Breast epithelium (tissue), 4 donors: ENCODE results near the gene SHC1. TPM values are rescaled to one million over a fixed set of nuclear protein-coding genes. Genes with fewer than 3 reads are reported as not detected.
A peak's percentile ranks its signal among the peaks of the same experiment; 100 is the strongest.

Experiments used
- DNase-seq, 2 donors: peaks; one replicate each; pipeline ENCODE4 v3.0.0-alpha.2; 2019; ENCODE audit warnings: low spot score in 2 of 2
- H3K27ac ChIP-seq, 2 donors: fragments of 200-600 bp; sonication (generic) in 1 of 2; one replicate each; pipeline ENCODE4 v1.5.1; 2016 to 2019; ENCODE audit warnings: mild to moderate bottlenecking in 1 of 2
- H3K27me3 ChIP-seq, 2 donors: fragments of 200-600 bp; sonication (generic) in 1 of 2; one replicate each; pipeline versions ENCODE4 v1.5.1 to v1.6.0; 2017 to 2019; ENCODE audit warnings: control low read depth in 1 of 2, mild to moderate bottlenecking in 1 of 2
- H3K36me3 ChIP-seq: fragments of 200-600 bp; one replicate; pipeline ENCODE4 v1.5.1; 2019
- H3K4me1 ChIP-seq, 2 donors: fragments of 200-600 bp; sonication (generic); one replicate each; pipeline ENCODE4 v1.5.1; 2016 to 2019; ENCODE audit warnings: control low read depth in 1 of 2
- H3K4me3 ChIP-seq, 3 donors: fragments of 200-600 bp; sonication (generic); 1 replicate in 2 of 3; 2 replicates in 1 of 3; pipeline ENCODE4 v1.5.1; 2016 to 2019; ENCODE audit warnings: mild to moderate bottlenecking in 3 of 3, moderate library complexity in 2 of 3
- H3K9me3 ChIP-seq, 2 donors: fragments of 200-600 bp; sonication (generic) in 1 of 2; one replicate each; pipeline ENCODE4 v1.5.1; 2016 to 2019; ENCODE audit warnings: control low read depth in 1 of 2
- POLR2A ChIP-seq: fragments of 450-650 bp; IDR thresholded peaks from one replicate; pipeline ENCODE4 v1.6.1; 2016; ENCODE audit warnings: antibody characterized with exemption, mild to moderate bottlenecking, moderate library complexity
- POLR2AphosphoS5 ChIP-seq, 3 donors: sonication (generic); formaldehyde crosslinking; IDR thresholded peaks; one replicate each; pipeline ENCODE4 v1.6.1; 2017; ENCODE audit warnings: antibody characterized with exemption in 3 of 3
- intact Hi-C: fragments of 100-400 bp; cut with DNase I; formaldehyde crosslinking; loops from one replicate; pipeline ENCODE4 v1.15.1; 2023; ENCODE audit warnings: low total_unique reads
- total RNA-seq, 3 donors: library from RNA; depleted of rRNA; stranded (reverse); fragments of >200 nt; gene quantifications; one replicate each; pipeline ENCODE4 v1.1.0, GENCODE V29; 2016
- TF ChIP-seq, protein P1 (sequence below), 3 donors: fragments of 450-650 bp; IDR thresholded peaks; one replicate each; pipeline ENCODE4 v1.5.1; 2016 to 2017; ENCODE audit warnings: antibody characterized with exemption in 3 of 3, mild to moderate bottlenecking in 3 of 3, moderate library complexity in 3 of 3

Gene SHC1
- total RNA-seq, 3 donors from 2014 or later, result 94.4 to 177 (median 134) TPM

DNA sequence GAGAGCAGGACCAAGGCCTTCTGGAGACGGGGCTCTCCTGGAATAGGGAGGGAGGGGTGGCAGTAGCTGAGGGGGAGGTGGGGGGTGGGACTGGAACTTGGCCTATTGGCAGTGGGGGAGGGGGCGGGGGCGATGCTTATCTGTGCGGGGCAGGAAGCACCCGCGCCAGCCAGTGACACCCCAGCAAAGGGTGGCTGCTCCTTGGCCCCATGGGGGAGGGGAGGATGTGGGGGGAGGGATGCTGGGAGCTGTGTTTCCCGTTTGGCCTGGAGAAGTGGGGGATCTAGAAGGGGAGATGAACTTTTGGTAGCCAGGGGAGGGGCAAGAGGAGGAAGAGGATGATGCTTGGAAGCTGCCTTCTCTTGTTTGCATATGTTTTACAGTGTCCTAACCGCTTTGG, 43.1 kb upstream of the SHC1 start:
- H3K27me3 ChIP-seq, result no peaks in the 10 kb centered on the region

DNA sequence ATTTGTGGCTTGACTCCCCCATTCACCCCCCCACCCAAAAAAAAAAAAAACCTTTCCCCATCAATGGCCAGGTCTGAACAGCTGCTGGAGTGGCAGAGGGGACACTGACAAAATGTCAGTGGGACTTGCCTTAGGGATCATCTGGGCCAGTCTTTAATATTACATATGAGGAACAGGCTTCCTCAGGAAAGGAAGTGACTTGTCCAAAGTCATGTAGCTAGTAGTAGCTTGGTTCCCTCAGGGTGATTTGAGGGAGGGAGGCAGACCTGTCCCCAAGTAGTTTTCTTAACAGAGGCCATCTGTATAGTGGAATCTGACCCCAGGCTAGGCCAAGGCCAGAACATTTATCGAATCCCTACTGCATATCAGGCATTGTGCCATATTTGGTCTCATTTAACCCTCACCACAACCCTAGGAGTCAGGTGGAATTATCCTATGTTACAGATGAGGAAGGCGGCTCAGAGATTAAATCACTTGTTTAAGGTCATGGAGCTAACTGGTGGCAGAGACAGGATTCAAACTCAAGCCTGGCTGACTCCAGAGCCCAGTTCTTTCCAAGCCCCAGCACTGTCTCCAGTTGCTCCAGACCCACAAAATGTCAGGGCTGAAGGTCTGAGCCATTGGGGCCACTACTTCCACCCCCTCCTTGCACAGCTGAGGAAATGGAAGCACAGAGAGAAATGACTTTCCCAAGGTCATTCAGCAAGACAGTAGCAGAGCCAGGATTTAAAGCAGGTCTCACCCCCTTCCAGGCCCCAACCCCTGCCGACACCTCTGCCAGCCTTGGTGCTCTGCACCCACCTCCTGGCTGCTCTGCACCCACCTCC, 42.4 kb upstream of the SHC1 start:
- intact Hi-C loops, result loop anchor here (1.0 kb wide), 1 partner anchor 24 kb away; no protein-coding TSS in a partner anchor
- Histone ChIP-seq H3K27ac (peak overlapping the region; percentile 68 to 99), H3K27me3 (no peaks in the 10 kb centered on the region), H3K36me3 (no peaks in the 10 kb centered on the region), H3K9me3 (no peaks in the 10 kb centered on the region), H3K4me1 (peaks cover 23 to 25% of the 10 kb centered on the region in 2 donors), H3K4me3 (no peak overlapping the region)
- TF ChIP-seq POLR2A (no peak), POLR2AphosphoS5 (IDR thresholded peaks at IDR 0.05) (no peak)
- TF ChIP-seq, protein P1, sequence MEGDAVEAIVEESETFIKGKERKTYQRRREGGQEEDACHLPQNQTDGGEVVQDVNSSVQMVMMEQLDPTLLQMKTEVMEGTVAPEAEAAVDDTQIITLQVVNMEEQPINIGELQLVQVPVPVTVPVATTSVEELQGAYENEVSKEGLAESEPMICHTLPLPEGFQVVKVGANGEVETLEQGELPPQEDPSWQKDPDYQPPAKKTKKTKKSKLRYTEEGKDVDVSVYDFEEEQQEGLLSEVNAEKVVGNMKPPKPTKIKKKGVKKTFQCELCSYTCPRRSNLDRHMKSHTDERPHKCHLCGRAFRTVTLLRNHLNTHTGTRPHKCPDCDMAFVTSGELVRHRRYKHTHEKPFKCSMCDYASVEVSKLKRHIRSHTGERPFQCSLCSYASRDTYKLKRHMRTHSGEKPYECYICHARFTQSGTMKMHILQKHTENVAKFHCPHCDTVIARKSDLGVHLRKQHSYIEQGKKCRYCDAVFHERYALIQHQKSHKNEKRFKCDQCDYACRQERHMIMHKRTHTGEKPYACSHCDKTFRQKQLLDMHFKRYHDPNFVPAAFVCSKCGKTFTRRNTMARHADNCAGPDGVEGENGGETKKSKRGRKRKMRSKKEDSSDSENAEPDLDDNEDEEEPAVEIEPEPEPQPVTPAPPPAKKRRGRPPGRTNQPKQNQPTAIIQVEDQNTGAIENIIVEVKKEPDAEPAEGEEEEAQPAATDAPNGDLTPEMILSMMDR (IDR thresholded peaks at IDR 0.05), result no peak
- DNase-seq, result no peak

More for the DNA sequence above, 43.1 kb upstream of the SHC1 start:
- Histone ChIP-seq H3K27ac (peak overlapping the region; percentile 68 to 99), H3K4me3 (no peak overlapping the region), H3K4me1 (peaks cover 23 to 28% of the 10 kb centered on the region in 2 donors), H3K9me3 (no peaks in the 10 kb centered on the region), H3K36me3 (no peaks in the 10 kb centered on the region)
- TF ChIP-seq, protein P1 (IDR thresholded peaks at IDR 0.05), result no peak
- TF ChIP-seq POLR2AphosphoS5 (IDR thresholded peaks at IDR 0.05) (no peak), POLR2A (no peak)
- DNase-seq, result no peak
- intact Hi-C loops, result no loop called here

DNA sequence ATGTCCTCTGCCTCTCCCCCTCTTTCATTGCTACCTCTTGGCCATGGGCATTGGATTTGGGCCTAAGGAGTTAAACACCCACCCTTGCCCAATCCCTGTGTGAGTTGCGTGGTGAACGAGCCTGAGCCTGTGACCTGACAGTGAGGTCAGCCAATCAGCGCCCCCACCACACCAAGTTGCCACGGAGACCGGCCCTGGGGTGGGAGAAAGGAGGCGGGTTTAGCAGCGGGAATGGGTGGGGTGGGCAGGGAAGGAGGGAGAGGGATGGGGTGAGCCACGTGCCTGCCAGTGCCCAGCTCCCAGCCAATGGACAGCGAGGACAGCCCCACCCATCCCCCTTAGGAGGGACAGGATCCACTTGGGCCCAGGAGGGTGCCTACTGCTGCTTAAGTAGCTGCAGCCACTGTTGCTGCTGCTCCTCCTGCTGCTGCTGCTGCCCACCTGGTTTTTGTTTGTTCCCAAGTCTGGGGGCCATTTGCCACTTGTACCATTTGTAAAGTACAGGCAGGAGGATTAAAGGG, 41.5 kb upstream of the SHC1 start:
- Histone ChIP-seq H3K27me3 (no peaks in the 10 kb centered on the region), H3K4me3 (peak overlapping the region in 2 of 3 donors; percentile 63 to 73), H3K36me3 (no peaks in the 10 kb centered on the region), H3K9me3 (no peaks in the 10 kb centered on the region), H3K4me1 (peaks cover 26 to 27% of the 10 kb centered on the region in 2 donors), H3K27ac (peak overlapping the region; percentile 98 to 99)
- peak in 1 of 2 donors; percentile 75 for DNase-seq
- TF ChIP-seq, protein P1 (IDR thresholded peaks at IDR 0.05), result no peak
- TF ChIP-seq POLR2AphosphoS5 (IDR thresholded peaks at IDR 0.05) (no peak), POLR2A (no peak)
- intact Hi-C loops, result loop anchor here (1.0 kb wide), 1 partner anchor 23 kb away; no protein-coding TSS in a partner anchor

DNA sequence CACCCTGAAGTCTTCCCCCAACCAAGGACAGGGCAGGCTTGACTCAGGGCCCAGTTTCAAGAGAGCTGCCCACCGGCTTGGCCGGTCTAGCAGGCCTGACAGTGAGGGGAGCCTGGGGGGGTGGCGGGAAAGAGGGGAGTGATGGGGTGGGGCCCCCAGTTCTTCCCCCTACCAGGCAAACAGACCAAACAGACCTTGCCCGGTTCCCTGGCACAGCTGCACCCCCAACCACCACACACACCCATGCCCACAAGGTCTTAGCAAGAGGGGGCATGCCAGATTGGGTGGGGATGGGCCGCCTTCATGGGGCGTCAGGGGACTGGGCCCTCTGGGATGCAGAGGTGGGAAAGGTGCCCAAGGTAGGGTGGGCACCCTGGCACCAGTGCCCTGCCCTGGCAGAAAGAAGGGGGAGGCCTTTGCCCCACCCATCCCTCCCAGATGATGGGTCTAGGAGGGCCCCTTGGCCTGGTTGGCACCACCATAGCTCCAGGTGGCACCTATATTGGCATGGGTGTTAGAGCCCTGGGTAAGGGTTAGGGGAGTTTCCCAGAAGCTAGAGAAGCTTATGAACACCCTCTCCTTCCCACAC, 41.0 kb upstream of the SHC1 start:
- H3K4me1 ChIP-seq, result peaks cover 28 to 32% of the 10 kb centered on the region in 2 donors
- intact Hi-C loops, result loop anchor here (1.0 kb wide), 1 partner anchor 22 kb away; no protein-coding TSS in a partner anchor
- TF ChIP-seq POLR2AphosphoS5 (IDR thresholded peaks at IDR 0.05), result no peak
- no peak for TF ChIP-seq POLR2A
- TF ChIP-seq, protein P1 (IDR thresholded peaks at IDR 0.05), result no peak
- DNase-seq, result no peak
- H3K27ac ChIP-seq, result peak overlapping the region; percentile 98 to 99
- peak overlapping the region in 2 of 3 donors; percentile 63 to 73 for H3K4me3 ChIP-seq
- no peaks in the 10 kb centered on the region for H3K36me3 ChIP-seq
- no peaks in the 10 kb centered on the region for H3K9me3 ChIP-seq
- no peaks in the 10 kb centered on the region for H3K27me3 ChIP-seq
